ENCODE data around the gene RAB4B.
"Not testable (repeated sequence)": the region's sequence is repeated elsewhere in the genome, so short reads cannot be mapped to it uniquely, and the experiment has no call there.

The RAB4B gene

GRCh38 chr19:40822704-40823553 is 44.9 kb downstream of the RAB4B start:
- not testable (repeated sequence) for DNase-seq (ENCODE audit: low spot score)

GRCh38 chr19:40824916-40825315 is 46.9 kb downstream of the RAB4B start:
- DNase-seq (ENCODE audit: low spot score) = not testable (repeated sequence)

- DNase-seq (ENCODE audit: low spot score) = not testable (repeated sequence)
Observed at GRCh38 chr19:40825460-40826095, 47.5 kb downstream of the RAB4B start.

GRCh38 chr19:40826312-40826698 is 48.3 kb downstream of the RAB4B start:
- not testable (repeated sequence) for DNase-seq (ENCODE audit: low spot score)

- not testable (repeated sequence) for DNase-seq (ENCODE audit: low spot score)
Observed at GRCh38 chr19:40826699-40827385, 48.8 kb downstream of the RAB4B start.

- DNase-seq (ENCODE audit: low spot score) = no peak
Observed at GRCh38 chr19:40827386-40828247, 49.6 kb downstream of the RAB4B start.

GRCh38 chr19:40829205-40829604 is 51.2 kb downstream of the RAB4B start:
- DNase-seq (ENCODE audit: low spot score) = no peak

GRCh38 chr19:40830741-40831140 is 52.7 kb downstream of the RAB4B start:
- DNase-seq (ENCODE audit: low spot score) = not testable (repeated sequence)

- DNase-seq (ENCODE audit: low spot score) = no peak
Observed at GRCh38 chr19:40831502-40832430, 53.7 kb downstream of the RAB4B start.

- DNase-seq (ENCODE audit: low spot score) = not testable (repeated sequence)
Observed at GRCh38 chr19:40832431-40832790, 54.4 kb downstream of the RAB4B start.

- not testable (repeated sequence) for DNase-seq (ENCODE audit: low spot score)
Observed at GRCh38 chr19:40833728-40834533, 55.9 kb downstream of the RAB4B start.

- DNase-seq (ENCODE audit: low spot score) = no peak
Observed at GRCh38 chr19:40836754-40837429, 58.8 kb downstream of the RAB4B start.

- not testable (repeated sequence) for DNase-seq (ENCODE audit: low spot score)
Observed at GRCh38 chr19:40838477-40838876, 60.4 kb downstream of the RAB4B start.

GRCh38 chr19:40842012-40842411 is 64.0 kb downstream of the RAB4B start:
- DNase-seq (ENCODE audit: low spot score) = not testable (repeated sequence)

GRCh38 chr19:40842997-40843652 is 65.1 kb downstream of the RAB4B start:
- not testable (repeated sequence) for DNase-seq (ENCODE audit: low spot score)

GRCh38 chr19:40843653-40844052 is 65.6 kb downstream of the RAB4B start:
- not testable (repeated sequence) for DNase-seq (ENCODE audit: low spot score)
